Forelimb muscle (tissue), 1 donor: ENCODE data around the gene AFG3L2. TPM values are rescaled to one million over a fixed set of nuclear protein-coding genes. Genes with fewer than 3 reads are reported as not detected.

ENCODE experiments used
- DNase-seq: peaks from one replicate; pipeline ENCODE4 v3.0.0-alpha.2; 2013; ENCODE audit warnings: low read depth
- polyA plus RNA-seq: library from polyadenylated mRNA; unstranded; fragments of 120-200 nt; gene quantifications from one replicate; pipeline ENCODE4 v1.2.1, GENCODE V29; 2013; ENCODE audit not compliant: insufficient read length

AFG3L2 gene
- polyA plus RNA-seq, 1 donor: 53.7 TPM

DNA sequence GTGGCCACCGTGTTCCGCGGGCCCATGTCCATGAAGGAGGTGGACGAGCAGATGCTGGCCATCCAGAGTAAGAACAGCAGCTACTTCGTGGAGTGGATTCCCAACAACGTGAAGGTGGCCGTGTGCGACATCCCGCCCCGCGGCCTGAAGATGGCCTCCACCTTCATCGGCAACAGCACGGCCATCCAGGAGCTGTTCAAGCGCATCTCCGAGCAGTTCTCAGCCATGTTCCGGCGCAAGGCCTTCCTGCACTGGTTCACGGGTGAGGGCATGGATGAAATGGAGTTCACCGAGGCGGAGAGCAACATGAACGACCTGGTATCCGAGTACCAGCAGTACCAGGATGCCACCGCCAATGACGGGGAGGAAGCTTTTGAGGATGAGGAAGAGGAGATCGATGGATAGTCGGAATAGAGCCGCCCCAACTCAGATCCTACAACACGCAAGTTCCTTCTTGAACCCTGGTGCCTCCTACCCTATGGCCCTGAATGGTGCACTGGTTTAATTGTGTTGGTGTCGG is 51.2 kb downstream of the AFG3L2 start:
- no peak for DNase-seq

DNA sequence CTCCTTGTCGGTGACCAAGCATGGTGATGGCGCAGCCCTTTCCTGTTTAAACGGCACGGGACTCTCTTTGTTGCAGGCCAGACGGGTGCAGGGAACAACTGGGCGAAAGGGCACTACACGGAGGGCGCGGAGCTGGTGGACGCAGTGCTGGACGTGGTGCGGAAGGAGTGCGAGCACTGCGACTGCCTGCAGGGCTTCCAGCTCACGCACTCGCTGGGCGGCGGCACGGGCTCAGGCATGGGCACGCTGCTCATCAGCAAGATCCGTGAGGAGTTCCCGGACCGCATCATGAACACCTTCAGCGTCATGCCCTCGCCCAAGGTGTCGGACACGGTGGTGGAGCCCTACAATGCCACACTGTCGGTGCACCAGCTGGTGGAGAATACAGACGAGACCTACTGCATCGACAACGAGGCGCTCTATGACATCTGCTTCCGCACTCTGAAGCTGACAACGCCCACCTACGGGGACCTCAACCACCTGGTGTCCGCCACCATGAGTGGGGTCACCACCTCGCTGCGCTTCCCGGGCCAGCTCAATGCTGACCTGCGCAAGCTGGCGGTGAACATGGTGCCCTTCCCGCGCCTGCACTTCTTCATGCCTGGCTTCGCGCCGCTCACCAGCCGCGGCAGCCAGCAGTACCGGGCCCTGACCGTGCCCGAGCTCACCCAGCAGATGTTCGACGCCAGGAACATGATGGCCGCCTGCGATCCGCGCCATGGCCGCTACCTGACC is 51.9 kb downstream of the AFG3L2 start:
- no peak for DNase-seq

DNA sequence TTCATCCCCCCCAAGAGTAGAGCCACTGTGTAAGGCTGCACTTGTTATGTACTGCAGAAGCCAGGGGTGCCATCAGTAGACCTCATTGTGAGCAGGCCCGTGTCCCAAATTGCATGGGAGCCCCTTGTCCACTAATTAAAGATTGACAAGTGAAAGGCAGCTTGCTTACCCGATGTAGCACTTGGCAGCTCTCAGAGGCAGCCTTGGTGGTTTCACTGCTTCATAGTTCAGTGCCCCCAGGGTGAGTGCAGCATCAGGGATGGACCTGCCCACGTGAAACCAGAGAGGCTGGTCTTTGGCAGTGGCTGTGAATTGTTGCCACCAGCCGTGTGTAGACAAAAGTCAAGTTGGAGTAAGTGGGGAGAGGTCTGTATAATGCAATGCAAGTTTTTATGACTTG is 55.7 kb downstream of the AFG3L2 start:
- DNase-seq: no peak

DNA sequence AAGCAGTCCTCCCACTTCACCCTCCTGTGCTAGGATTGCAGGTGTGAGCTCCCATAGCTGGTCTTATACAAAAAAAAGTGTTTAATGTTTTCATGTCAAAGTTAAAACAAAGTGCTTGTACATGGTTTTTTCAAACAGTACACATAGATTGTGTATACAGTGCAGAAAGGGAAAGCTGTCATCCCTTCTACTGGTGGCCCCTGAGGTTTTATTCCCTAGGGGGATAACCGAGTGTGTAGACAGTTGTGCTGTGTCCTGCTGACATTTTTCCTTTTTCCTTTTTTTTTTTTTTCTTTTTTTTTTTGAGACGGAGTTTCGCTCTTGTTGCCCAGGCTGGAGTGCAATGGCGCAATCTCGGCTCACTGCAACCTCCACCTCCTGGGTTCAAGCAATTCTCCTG is 58.2 kb downstream of the AFG3L2 start:
- DNase-seq: no peak

DNA sequence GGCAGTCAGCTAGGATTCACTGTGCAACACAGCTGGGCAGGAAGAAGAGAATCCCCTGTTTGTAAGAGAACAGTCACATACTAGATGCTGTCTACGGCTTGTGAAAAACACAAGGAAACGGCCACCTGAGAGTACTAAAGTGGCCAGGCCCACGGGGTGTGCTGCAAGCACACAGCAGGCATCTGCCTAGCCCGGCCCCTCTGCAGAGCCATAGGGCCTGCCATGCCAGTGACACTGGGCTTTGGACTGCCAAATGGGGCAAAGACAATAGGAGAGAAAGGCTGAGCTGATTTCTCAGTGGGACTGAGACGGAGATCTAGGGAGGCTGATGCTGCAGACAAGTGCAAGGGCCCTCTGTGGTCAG is 58.7 kb downstream of the AFG3L2 start:
- DNase-seq: no peak

DNA sequence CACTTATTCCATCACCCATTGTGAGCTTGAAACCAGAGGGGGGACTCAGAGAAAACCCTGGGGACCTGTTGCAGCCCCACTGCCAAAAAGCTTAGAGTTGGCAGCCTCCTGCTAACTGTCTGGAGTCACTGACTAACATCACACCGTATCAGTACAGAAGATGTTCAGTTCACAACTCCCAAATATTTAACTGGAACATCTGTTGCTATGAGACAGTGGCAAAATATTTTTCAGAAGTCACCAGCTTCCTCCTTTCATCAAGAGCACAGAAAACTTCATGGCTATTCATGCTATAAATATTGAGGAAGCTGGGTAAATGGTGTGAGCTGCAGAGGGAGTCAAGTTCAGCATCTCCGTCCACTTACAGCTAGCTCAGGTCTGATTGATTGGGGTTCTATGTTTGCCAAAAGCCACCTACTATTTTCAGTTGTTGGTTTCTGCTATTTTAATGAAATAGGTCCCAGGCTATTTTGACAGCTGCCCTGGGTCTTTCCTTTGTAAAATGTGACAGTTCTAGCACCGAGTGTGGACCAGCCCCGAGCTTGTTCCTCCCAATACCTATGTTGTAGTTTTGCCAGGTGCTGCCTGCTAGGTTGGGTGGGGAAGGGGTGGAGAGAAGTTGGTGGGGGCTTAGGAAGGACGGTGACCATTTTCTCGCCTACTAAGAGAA is 59.2 kb downstream of the AFG3L2 start:
- no peak for DNase-seq

DNA sequence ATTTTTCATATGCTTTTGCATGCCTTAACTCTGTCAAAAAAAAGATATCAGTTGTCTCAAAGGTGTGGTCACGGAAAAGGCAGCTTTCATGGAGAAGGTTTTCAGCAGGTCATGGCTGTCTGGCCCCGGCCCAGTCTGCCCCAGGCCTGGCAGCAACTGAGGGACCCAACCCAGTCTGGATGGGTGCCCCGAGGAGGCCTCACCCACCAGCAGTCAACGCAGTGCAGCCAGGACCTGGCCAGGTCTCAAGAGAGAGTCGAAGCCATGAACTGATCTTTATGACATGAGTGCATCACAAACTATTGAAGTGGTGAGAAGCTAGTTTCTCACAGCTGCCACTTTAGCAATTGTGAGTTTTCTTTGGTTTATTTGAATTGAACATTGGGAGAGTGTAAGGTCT is 61.1 kb downstream of the AFG3L2 start:
- DNase-seq: no peak

DNA sequence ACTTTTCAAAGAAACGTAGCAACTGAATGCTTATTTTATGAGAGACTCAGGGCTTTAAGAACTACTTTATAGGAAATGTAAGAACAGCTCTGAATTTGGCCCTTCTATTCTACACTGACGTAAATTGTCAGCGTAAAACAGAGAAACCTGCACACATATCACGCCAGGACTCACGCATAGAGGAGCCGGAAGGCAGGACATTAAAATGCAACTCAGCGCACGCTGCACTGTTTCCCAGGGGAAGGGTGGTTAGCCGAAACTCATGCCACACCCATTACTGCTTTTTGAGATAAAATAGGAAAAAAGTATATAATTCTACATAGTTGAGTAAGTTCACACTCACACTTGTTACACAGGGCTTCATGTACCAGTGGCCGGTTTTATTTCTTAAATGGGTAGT is 61.5 kb downstream of the AFG3L2 start:
- DNase-seq: no peak

DNA sequence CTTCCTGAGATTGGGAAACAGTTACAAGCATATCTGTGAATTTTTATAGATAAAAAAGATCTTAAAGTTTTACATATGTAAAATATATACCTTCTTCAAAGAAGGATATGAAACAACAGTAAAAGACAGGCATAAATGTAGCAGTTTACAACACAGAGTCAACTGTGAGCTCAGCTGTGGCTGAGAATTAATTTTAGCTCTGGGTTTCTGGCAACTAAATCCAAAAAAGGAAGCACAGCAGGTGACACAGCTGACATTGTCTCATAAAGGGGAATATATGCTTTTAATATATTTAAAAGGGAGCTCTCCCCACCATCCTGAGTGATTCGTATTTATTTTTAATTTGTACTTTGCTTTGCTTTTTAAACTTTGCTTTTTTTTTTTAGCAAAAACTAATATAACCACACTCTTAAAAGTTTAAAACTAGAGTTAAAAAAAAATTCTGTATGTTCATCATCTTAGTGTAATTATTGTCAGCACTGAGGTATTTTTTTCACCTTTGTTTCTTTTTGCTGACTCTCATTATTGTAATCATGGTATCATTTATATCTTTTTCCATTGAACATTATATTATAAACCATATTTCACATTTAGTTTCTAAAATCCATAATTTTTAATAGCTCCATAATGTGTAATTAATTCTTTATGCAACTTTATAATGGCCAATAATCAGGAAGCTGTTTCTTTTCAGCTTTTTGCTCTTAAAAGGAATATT is 62.3 kb downstream of the AFG3L2 start:
- no peak for DNase-seq

DNA sequence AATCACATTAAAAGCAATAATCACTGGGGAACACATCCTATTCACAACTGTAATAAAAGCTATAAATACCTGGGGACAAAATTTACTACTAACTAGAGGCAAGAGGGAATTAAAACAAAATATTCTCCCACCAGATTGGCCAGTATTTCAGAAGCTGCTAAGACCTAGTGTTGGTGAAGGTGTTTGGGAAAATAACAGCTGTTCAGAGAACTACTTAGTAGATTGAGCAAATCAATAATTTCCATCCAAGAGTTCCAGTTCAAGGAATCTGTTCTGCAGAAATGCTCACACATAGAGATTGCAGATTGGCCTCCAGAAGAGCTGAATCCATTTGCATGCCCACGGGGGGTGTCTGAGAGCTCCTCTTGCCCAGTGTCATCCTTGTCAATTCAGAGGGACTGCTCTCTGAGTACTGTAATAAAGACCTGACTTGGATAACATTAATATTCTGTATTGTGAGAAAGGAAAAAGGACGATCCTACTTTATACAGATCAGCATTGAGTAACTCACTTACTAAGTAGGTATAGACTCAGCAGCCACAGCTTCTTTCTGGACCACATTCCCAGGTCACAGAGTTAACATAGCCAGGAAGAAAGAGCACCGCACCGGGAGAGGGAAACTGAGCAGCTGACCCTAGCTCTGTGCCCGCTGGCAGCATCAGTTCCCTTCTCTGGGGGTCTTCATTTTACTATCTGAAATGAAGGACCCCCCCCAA is 63.3 kb downstream of the AFG3L2 start:
- no peak for DNase-seq

DNA sequence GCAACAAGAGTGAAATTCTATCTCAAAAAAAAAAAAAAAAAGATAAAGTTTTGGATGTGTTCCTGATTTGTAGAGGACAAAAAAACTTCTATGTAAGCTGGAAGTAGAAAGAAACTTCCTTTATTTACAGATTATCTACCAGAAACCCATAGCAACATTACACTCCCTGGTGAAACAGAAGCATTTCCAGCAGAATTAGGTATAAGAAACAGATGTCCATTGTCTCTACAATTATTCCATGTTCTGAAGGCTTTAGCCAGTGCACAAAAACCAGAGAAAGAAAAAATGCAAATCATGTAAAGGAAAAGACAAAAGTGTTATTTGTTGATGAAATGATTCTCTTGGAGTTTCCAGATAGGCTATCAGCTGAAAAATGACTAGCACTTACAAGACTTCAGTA is 64.1 kb downstream of the AFG3L2 start:
- no peak for DNase-seq

DNA sequence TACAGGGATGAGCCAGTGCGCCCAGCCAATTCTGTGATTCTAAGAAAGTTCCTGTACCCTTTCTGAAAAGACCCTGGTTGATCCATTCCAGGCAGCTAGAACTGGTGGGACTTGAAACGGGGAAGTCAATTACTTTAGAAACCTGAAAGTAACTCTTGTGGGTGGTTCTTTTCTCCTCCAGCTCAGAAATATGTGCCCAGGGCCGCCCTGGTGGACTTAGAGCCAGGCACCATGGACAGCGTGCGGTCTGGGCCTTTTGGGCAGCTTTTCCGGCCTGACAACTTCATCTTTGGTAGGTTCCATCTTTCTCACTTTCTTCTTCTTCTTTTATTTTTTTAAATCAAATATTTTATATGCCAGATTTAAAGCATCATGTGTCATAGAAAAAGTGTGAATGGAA is 66.3 kb downstream of the AFG3L2 start:
- DNase-seq: no peak

DNA sequence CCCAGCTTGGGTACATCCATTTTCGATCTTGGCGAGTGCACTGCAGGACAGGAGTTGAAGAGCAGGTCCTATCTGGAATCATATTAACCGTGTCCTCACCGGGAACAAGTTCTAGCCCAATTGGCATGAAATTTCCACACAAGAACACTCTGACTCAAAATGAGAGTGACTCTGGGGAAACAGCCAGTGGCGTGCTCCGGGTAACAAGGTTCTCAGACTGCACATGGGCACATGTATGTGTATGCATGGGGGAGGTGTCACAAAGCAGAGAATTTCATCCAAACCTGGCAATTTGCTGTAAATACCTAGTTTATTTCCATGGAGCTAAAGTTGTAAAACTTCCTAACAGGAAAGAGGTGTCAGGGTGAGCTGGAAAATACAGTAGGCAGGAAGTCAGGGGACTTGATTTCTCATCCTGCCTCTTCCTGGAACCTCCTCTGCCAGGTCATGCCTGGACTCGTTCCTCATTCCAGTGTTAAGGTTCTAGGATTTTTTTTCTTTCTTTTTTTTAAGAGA is 67.3 kb downstream of the AFG3L2 start:
- DNase-seq: no peak

DNA sequence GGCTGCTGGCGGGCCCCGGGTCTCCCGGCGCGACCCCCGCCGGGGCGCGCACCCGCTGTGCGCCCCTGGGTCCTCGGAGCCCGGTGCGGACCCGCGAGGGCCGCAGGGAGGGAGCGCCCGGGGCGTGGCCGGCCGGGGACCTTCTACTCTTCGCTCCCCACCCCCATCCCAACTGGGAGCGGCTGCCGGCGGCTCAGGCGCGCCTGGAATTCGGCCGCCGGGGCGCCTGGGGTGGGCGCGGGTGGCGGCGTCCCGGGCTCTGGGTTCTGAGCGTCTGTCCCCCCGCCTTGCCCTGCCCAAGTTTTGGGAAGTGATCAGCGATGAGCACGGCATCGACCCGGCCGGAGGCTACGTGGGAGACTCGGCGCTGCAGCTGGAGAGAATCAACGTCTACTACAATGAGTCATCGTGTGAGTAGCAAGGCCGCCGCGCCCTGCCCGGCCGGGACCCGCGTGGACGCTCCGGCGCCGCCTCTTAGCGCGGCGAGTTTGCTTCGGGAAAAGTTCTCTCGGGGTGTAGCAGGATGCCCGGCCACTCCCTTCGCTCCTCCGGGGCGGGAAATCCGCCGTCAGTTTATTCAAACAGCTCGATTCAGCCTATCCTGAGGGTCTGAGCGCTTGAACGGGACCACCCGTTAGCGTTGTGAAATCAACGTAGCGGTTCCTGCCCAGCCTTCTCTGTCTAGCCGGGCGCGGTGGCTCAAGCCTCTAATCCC is 68.5 kb downstream of the AFG3L2 start:
- no peak for DNase-seq

DNA sequence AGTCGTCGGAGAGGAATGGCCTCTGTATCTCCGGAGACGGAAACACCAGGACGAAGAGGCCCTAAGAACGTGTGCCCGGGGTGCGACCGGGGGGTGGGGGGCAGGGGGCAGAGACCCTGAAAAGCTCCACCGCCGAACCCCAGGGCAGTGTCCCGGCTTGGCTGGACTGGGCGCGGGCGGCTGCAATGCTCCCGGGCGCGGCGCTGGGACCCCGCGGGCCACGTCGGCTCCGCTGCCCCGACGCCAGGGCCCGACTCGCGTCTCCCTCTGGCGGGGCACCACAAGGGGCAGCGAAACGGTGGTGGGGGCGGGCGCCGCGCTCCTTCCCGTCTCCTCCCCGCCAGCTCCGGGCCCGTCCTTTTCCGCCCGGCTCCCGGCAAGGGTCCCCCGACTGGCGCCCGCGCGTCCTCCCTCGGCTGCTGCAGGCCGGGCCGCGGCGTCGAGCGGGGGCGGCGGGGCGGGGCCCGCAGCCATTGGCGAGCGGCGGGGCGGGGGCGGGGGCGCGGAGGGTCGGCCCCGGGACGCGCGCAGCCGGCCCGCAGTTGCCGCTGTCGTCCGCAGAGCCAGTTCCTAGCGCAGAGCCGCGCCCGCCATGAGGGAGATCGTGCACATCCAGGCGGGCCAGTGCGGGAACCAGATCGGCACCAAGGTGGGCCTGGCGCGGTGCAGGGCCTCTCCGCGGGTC is 69.2 kb downstream of the AFG3L2 start, which contains the start of gene TUBB6:
Gene TUBB6, plus strand, starts transcription at position 541 of the 685 bp plus-strand sequence. Its CDS starts 52 bp downstream, at position 593.
- no peak for DNase-seq

DNA sequence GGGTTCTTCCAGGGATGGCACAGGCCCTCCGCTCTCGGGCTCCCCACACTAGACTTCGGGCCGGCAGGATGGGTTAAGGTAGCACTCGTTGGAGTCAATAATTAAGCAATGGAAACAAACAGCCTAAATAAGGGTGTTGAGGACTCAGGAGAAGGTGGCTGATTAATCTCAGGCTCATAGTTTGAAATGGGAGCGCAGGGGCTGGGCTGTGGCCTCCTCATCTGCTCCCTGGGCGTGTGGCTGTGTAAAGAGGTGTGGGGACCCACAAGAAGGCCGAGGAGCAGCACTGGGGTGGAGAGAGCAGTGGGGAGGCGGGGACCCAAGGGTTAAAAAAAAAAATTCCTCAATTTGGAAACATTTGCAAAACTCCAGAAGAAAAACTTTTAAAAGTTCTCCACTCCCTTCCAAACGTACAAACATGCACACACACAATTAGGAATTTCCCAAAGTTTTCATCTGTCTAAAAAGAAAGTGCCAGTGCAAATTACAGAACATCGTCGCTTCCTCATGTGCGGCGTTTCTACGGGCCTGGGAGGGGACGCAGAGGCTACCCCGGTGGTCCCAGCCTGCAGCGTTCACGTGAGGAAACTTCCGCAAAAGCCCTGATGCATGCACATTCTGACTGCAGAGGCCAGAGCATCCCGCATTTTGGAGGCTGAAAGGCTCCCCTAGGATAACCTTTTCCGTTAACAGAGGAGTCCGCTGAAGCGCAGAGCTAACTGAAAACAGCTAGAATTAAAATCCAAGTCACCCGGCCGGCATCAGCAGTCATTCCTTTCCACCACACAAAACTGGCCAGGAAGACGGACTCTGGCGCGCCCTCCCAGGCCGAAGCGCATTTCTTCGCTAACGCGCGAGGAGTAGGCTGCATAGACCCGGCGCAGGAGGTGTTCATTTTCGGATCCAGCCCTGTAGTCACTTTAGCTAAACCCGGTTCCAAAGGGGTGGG is 70.0 kb downstream of the AFG3L2 start:
- no peak for DNase-seq

DNA sequence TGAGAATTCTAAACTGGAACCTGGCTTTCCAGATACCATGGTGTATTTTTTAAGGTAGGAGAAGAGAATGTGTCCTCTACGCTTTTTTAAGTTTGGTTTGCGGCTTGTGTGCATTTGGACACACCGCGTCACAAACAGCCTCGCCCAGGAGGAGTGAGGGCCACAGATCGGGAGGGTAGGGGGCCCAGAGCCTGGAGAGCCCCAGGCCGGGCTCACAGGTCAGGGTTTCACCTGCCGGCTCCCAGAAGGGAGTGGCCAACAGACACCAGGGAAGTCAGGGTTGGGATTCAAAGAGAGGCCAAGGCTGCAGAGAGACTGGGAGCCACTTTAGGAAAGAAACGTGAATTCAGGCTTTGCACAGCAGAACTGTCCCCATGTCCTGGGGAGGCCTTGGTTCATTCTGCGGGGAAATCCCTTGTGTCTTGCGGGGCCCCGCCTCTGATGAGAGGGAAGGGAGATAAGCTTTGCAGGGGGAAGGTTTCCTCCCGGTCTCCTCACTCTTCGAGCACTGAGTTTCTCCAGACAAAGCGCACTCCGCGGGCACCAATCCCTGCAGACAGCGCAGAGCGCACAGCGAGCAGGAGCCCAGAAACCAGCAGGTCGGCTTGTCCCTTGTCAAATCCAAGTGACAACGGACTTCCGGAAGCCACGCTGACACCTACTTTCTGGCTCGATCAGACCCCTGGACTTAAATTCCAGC is 70.9 kb downstream of the AFG3L2 start:
- no peak for DNase-seq

DNA sequence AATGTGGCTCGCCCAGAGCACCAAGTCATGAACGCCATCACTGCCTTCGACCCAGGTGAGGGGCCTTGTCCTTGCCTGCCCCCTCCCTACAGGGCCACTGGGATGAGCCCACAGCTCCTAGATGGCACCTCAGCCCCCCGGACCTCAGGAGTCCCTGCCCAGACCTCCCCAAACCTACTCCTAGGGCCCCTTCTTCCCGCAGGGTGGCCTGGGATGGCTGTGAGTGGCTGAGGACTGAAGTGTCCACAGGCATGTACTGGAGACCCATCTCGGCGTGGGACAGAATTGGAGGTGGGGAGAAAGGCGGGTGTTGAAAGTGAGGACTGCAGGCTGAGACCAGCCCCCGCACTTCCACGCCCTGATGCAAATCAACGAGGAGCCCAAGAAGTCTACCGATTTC is 71.8 kb downstream of the AFG3L2 start:
- no peak for DNase-seq
